Fibroblast of lung (primary cell): ENCODE measurements around the gene ZNF593OS.

ENCODE experiments used
- CTCF ChIP-seq, 2 donors: IDR thresholded peaks in 1 of 2; conservative IDR thresholded peaks in 1 of 2; 1 replicate in 1 of 2; 2 replicates in 1 of 2; pipeline ENCODE4 v1.5.1; 2011 to 2012; ENCODE audit warnings: low read length in 2 of 2, control low read depth in 1 of 2, inconsistent platforms in 1 of 2, low read depth in 1 of 2, mild to moderate bottlenecking in 1 of 2
- EZH2 ChIP-seq: IDR thresholded peaks from 2 replicates; pipeline ENCODE4 v1.5.1; 2012; ENCODE audit warnings: low read length, control low read depth, mild to moderate bottlenecking; ENCODE audit errors: missing control alignments

- TF ChIP-seq CTCF (conservative IDR thresholded peaks at IDR 0.05 in 1 of 2, IDR thresholded peaks at IDR 0.05 in 1 of 2; ENCODE audit: low read depth in 1 of 2, low read length in 2 of 2) = no peak
- no peak for TF ChIP-seq EZH2
These were observed 41.9 kb downstream of the ZNF593OS start for GRCh38 chr1:26129778-26130177.
